Endothelial cell (in vitro differentiated cells): ENCODE data around the gene EHBP1. TPM values are rescaled to one million over a fixed set of nuclear protein-coding genes. Genes with fewer than 3 reads are reported as not detected.

Source experiments
- DNase-seq: peaks from one replicate; pipeline ENCODE4 v3.0.0; 2021; ENCODE audit warnings: low spot score
- H3K27ac Mint-ChIP-seq: one replicate; pipeline ENCODE4 v1.8.0; 2021; ENCODE audit warnings: mixed read lengths, inconsistent platforms; ENCODE audit not compliant: unreplicated experiment
- H3K27me3 Mint-ChIP-seq: one replicate; pipeline ENCODE4 v1.8.0; 2021; ENCODE audit warnings: mild to moderate bottlenecking, moderate library complexity, mixed read lengths, inconsistent platforms; ENCODE audit not compliant: unreplicated experiment
- H3K36me3 Mint-ChIP-seq: one replicate; pipeline ENCODE4 v1.8.0; 2021; ENCODE audit warnings: mild to moderate bottlenecking, low read depth, mixed read lengths, inconsistent platforms; ENCODE audit not compliant: unreplicated experiment
- H3K4me1 Mint-ChIP-seq: one replicate; pipeline ENCODE4 v1.8.0; 2021; ENCODE audit warnings: mild to moderate bottlenecking, mixed read lengths, inconsistent platforms; ENCODE audit not compliant: unreplicated experiment
- H3K4me3 Mint-ChIP-seq: one replicate; pipeline ENCODE4 v1.8.0; 2021; ENCODE audit warnings: mild to moderate bottlenecking, mixed read lengths, inconsistent platforms; ENCODE audit not compliant: unreplicated experiment
- H3K9me3 Mint-ChIP-seq: one replicate; pipeline ENCODE4 v1.8.0; 2021; ENCODE audit warnings: mixed read lengths, inconsistent platforms; ENCODE audit not compliant: unreplicated experiment
- total RNA-seq: library from RNA; stranded (reverse); fragmentation: NEBNext Ultra II Directional; extraction: Animal tissue kit (Norgen Biotek cat#: 25700); gene quantifications from one replicate; pipeline ENCODE4 v1.2.1, GENCODE V29; 2021; ENCODE audit not compliant: unreplicated experiment
- TF ChIP-seq, protein P1 (sequence below): fragments of 200-600 bp; sonication (generic); IDR thresholded peaks from one replicate; pipeline ENCODE4 v1.5.0; 2021; ENCODE audit warnings: antibody characterized with exemption; ENCODE audit not compliant: unreplicated experiment

Gene EHBP1
- total RNA-seq, 1 donor from 2014 or later: 54.4 TPM

DNA sequence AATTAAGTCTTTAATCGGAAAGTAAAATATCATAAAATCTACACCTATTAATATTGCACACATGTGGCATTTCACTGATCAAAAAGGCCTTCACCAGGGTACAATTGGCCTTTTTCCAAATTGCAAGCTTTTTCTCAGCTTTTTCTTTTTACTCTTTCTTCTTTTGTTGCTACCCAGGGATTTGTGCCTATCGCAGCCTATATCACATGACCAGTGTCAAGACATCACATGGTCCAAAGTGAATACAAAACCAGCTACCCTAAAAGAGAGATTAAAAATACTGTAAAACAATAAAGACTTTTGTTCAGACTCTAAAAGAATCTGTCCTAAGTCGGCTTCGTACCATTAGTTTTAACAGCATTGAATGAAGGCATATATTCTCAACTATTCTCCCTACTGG is 330.1 kb downstream of the EHBP1 start:
- no peaks in the 10 kb centered on the region for H3K27me3 Mint-ChIP-seq
- TF ChIP-seq, protein P1, sequence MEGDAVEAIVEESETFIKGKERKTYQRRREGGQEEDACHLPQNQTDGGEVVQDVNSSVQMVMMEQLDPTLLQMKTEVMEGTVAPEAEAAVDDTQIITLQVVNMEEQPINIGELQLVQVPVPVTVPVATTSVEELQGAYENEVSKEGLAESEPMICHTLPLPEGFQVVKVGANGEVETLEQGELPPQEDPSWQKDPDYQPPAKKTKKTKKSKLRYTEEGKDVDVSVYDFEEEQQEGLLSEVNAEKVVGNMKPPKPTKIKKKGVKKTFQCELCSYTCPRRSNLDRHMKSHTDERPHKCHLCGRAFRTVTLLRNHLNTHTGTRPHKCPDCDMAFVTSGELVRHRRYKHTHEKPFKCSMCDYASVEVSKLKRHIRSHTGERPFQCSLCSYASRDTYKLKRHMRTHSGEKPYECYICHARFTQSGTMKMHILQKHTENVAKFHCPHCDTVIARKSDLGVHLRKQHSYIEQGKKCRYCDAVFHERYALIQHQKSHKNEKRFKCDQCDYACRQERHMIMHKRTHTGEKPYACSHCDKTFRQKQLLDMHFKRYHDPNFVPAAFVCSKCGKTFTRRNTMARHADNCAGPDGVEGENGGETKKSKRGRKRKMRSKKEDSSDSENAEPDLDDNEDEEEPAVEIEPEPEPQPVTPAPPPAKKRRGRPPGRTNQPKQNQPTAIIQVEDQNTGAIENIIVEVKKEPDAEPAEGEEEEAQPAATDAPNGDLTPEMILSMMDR: no peak
- H3K36me3 Mint-ChIP-seq: no peaks in the 10 kb centered on the region
- no peaks in the 10 kb centered on the region for H3K9me3 Mint-ChIP-seq
- no peak for DNase-seq
- H3K27ac Mint-ChIP-seq: no peak overlapping the region
- H3K4me3 Mint-ChIP-seq: no peak overlapping the region
- peaks cover 3% of the 10 kb centered on the region for H3K4me1 Mint-ChIP-seq

DNA sequence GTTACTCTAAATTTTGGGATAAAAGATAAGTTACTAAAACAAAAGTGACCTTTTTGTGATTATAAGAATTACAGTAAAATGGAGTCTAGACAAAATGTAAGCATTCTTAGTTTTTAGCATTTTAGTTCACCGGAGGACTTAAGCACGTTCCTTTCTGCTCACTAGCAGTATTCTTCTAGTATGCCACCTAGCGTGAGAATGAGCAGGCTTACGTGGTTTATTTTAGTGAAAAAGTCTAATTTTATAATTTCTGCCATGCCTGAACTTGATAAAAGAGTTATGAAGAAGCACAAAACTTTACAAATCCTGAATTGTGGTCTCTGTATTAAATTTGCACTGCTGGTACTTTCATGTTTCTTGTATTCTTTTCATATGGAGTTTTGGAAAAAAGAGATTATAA is 332.5 kb downstream of the EHBP1 start:
- Mint-ChIP-seq H3K4me3 (no peak overlapping the region), H3K27ac (no peak overlapping the region)

DNA sequence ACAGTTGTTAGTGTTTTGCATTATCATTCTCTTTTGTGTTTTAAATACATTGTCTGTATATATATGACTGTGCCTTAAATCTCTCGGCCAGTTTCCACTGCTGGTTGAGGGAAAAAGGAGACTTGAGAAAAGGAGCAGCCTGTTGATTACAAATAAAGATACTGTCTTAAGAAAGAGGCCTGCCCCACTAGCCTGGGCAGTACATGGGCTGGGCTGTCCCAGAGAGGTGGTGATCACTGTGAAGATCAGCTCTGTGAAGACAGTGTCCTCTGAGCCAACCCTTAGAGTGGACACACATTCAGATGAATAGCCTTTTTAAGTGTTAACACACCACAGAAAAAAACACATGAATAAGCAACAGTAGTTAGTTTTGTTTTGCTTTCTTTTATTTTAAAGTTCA is 335.1 kb downstream of the EHBP1 start:
- H3K9me3 Mint-ChIP-seq: no peaks in the 10 kb centered on the region
- DNase-seq: no peak
- no peak overlapping the region for H3K4me3 Mint-ChIP-seq
- peaks cover 7% of the 10 kb centered on the region for H3K36me3 Mint-ChIP-seq
- peaks cover 20% of the 10 kb centered on the region for H3K4me1 Mint-ChIP-seq
- no peak overlapping the region for H3K27ac Mint-ChIP-seq
- H3K27me3 Mint-ChIP-seq: peaks cover 3% of the 10 kb centered on the region
- TF ChIP-seq, protein P1: no peak

More for the DNA sequence above, 332.5 kb downstream of the EHBP1 start:
- TF ChIP-seq, protein P1: no peak
- no peak for DNase-seq
- no peaks in the 10 kb centered on the region for H3K9me3 Mint-ChIP-seq
- H3K4me1 Mint-ChIP-seq: peaks cover 3% of the 10 kb centered on the region
- H3K36me3 Mint-ChIP-seq: no peaks in the 10 kb centered on the region
- H3K27me3 Mint-ChIP-seq: no peaks in the 10 kb centered on the region

DNA sequence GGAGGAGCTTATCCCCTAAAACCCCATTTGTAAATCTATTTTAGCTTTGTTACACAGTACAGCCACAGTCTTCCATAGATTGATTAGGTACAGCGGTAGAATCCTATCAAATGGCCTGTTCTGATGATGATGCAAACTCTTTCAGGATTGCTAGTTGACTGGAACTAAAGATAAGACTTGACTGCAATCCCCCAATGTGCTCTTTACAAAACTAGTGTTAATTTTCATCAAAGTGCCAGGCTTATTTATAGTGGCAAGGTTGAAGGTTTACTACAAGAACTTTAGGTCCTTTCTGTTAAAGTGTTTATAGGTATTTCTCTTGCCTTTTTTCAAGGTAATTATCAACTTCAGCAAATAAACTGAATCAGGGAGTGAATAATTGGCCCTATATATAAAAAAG is 336.1 kb downstream of the EHBP1 start:
- Mint-ChIP-seq H3K9me3 (no peaks in the 10 kb centered on the region), H3K27ac (no peak overlapping the region), H3K36me3 (peaks cover 9% of the 10 kb centered on the region), H3K4me1 (peaks cover 22% of the 10 kb centered on the region), H3K27me3 (peaks cover 3% of the 10 kb centered on the region), H3K4me3 (no peak overlapping the region)
- DNase-seq: no peak
- TF ChIP-seq, protein P1: no peak

DNA sequence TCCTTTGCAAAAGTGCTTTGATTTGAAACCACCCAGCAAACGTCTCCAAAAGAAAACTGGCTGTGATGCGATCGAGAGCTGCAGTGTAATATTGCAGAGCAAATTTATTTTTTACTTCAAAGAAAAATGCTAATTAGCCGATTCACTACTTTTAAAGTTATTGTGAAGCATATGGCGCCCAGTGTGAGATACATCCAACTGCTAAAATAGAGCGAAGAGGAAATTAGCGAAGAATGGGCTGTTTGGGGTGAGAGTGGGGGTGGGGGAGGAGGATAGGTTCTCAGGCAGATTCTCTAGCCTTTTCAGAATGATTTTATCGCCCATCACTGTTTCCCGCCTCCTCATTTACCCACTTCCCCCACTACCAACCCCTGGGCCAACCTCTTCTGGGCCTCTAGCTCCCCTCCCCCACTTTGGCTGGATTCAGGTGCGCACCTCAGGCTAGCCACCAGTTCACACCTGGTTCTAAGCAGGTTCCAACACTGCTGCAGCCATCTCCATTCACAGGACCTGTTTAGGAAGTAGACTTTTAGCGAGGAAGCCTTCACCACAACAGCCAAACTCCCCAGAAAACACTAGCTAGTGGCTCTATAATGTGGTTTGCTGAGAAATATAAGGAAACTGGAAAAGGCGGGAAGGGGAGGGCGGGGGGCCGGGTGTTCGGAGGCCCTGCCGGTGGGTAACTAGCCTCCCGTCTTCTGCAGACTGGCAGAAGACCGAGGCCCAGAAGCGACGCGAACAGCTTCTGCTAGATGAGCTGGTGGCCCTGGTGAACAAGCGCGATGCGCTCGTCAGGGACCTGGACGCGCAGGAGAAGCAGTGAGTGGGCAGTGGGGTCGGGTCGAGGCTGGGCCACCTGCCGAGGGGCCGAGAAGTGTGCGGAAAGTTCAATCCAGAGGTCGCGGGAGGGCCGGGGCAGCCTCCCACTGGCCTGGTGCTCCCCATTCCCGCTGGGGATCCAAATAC is 339.1 kb downstream of the EHBP1 start:
- DNase-seq: no peak
- Mint-ChIP-seq H3K4me1 (peaks cover 43% of the 10 kb centered on the region), H3K9me3 (no peaks in the 10 kb centered on the region), H3K4me3 (no peak overlapping the region), H3K27me3 (peaks cover 24% of the 10 kb centered on the region), H3K36me3 (peaks cover 14% of the 10 kb centered on the region), H3K27ac (no peak overlapping the region)
- TF ChIP-seq, protein P1: no peak
